ENCODE measurements around the gene RNH1. TPM values are rescaled to one million over a fixed set of nuclear protein-coding genes. Genes with fewer than 3 reads are reported as not detected.

RNH1 gene
- total RNA-seq, 1 donor from 2014 or later = 163 TPM

DNA sequence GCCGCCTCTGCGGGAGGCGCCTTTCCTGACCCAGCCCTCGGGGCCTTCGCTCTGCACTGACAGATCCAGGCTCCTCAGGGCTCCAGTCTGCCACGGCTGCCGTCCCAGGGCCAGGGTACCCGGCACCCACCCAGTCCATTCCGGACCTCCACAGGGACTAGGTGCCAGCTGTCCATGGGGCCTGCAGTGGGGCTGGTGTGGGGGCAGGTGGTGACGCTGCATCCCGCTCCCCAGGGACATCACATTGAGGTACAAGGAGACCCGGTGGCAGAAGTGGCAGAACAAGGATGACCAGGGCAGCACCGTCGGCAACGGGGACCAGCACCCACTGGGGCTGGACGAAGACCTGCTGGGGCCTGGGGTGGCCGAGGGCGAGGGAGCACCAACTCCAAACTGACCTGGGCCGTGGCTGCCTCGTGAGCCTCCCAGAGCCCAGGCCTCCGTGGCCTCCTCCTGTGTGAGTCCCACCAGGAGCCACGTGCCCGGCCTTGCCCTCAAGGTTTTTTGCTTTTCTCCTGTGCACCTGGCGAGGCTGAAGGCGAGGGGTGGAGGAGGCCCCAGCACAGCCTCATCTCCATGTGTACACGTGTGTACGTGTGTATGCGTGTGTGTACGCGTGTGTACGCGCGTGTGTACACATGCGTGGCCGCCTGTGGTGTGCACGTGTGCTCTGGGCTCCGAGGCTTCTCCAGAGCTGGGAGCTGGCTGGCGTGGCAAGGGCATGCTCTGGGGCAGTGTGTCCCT is 16.7 kb downstream of the RNH1 start:
- DNase-seq (ENCODE audit: low read depth) = no peak
- TF ChIP-seq, protein P1, sequence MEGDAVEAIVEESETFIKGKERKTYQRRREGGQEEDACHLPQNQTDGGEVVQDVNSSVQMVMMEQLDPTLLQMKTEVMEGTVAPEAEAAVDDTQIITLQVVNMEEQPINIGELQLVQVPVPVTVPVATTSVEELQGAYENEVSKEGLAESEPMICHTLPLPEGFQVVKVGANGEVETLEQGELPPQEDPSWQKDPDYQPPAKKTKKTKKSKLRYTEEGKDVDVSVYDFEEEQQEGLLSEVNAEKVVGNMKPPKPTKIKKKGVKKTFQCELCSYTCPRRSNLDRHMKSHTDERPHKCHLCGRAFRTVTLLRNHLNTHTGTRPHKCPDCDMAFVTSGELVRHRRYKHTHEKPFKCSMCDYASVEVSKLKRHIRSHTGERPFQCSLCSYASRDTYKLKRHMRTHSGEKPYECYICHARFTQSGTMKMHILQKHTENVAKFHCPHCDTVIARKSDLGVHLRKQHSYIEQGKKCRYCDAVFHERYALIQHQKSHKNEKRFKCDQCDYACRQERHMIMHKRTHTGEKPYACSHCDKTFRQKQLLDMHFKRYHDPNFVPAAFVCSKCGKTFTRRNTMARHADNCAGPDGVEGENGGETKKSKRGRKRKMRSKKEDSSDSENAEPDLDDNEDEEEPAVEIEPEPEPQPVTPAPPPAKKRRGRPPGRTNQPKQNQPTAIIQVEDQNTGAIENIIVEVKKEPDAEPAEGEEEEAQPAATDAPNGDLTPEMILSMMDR (conservative IDR thresholded peaks at IDR 0.05; ENCODE audit: low read depth, low read length) = no peak
- no peak overlapping the region for H3K4me3 ChIP-seq (ENCODE audit: low read depth, low read length)

DNA sequence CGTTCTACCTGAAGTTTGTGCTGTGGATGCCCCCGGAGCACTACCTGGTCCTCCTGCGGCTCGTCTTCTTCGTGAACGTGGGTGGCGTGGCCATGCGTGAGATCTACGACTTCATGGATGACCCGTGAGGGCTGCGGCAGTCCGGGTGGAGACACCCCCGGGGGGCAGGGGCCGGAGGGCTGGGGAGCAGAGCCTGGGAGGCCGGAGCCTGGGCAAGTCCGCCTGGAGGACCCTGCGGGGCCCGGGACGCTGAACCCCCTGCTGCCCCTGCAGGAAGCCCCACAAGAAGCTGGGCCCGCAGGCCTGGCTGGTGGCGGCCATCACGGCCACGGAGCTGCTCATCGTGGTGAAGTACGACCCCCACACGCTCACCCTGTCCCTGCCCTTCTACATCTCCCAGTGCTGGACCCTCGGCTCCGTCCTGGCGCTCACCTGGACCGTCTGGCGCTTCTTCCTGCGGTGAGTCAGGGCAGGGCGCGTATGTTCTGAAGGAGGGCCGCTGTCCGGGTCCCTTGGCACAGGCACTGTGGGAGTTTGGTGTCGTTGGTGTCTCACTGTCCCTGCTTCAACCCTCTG is 17.3 kb downstream of the RNH1 start:
- DNase-seq (ENCODE audit: low read depth) = no peak
- TF ChIP-seq, protein P1 (conservative IDR thresholded peaks at IDR 0.05; ENCODE audit: low read depth, low read length) = no peak

DNA sequence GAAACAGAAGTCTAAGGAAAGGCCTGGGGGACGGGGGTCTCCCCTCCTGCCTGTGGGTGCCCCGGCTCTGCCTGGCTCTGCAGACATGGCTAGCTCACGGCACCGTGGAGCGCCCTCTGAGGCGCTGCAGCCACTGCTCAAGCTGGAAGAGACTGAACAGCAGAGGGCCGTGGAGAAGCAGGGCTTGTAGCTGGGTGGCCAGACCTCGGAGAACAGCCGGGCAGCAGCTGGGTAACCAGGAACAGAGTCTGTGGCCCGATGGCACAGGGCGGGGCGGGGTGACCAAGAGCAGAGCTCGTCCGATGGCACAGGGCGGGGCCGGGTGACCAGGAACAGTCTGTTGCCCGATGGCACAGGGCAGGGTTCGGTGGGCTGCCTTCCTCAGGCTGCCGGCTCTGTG is 18.1 kb downstream of the RNH1 start:
- H3K4me3 ChIP-seq (ENCODE audit: low read depth, low read length) = no peak overlapping the region
- no peak for DNase-seq (ENCODE audit: low read depth)
- TF ChIP-seq, protein P1 (conservative IDR thresholded peaks at IDR 0.05; ENCODE audit: low read depth, low read length) = no peak

More for the DNA sequence above, 17.3 kb downstream of the RNH1 start:
- H3K4me3 ChIP-seq (ENCODE audit: low read depth, low read length) = no peak overlapping the region

GRCh38 chr11:488579-488978 is 18.5 kb downstream of the RNH1 start:
- no peak for DNase-seq (ENCODE audit: low read depth)
- TF ChIP-seq, protein P1 (conservative IDR thresholded peaks at IDR 0.05; ENCODE audit: low read depth, low read length) = no peak
- H3K4me3 ChIP-seq (ENCODE audit: low read depth, low read length) = no peak overlapping the region

DNA sequence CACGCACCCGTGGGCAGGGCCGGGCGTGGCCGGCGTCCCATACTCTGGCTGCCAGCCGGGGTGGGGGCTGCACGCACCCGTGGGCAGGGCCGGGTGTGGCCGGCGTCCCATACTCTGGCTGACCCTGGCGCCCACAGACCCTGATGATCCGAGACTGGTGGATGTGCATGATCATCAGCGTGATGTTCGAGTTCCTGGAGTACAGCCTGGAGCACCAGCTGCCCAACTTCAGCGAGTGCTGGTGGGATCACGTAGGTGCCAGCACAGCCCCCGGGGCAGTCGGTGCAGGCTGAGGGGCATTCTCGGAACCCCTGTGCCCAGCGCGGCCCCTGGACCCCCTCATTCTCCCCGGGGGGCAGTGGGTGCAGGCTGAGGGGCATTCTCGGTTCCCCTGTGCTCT is 19.0 kb downstream of the RNH1 start:
- H3K4me3 ChIP-seq (ENCODE audit: low read depth, low read length) = no peak overlapping the region
- no peak for DNase-seq (ENCODE audit: low read depth)
- TF ChIP-seq, protein P1 (conservative IDR thresholded peaks at IDR 0.05; ENCODE audit: low read depth, low read length) = no peak

DNA sequence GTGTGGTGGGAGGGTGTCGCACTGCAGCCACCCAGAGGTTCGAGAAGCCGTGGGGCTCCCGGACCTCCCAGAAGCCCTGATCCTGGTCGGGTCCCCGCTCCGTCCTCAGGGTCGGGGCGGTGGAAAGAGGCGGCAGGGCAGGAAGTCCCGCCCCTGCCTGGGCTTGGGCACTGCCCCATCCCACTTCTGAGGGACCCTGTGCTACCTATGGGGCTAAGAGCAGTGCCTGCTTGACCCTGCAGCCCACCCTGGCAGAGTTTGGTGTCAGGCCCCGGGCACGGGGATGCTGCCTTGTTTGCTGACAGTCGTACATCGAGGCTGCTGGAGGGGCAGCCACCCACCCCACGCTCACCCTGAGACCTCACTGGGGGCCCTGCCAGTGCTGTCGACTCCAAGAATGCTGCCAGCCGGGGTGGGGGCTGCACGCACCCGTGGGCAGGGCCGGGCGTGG is 19.4 kb downstream of the RNH1 start:
- DNase-seq (ENCODE audit: low read depth) = no peak
- no peak overlapping the region for H3K4me3 ChIP-seq (ENCODE audit: low read depth, low read length)
- TF ChIP-seq, protein P1 (conservative IDR thresholded peaks at IDR 0.05; ENCODE audit: low read depth, low read length) = no peak

Measured in epithelial cell of proximal tubule (primary cell).